IPS-11a (cell line): Measurements from ENCODE around the gene OIP5.
A peak's percentile ranks its signal among the peaks of the same experiment; 100 is the strongest.
"Not testable (repeated sequence)": the region's sequence is repeated elsewhere in the genome, so short reads cannot be mapped to it uniquely, and the experiment has no call there.

Experiments used
- H3K4me3 ChIP-seq: one replicate; pipeline ENCODE4 v1.5.1; 2013; ENCODE audit warnings: low read depth, low read length, control low read depth

OIP5 gene

GRCh38 chr15:41332194-41333025 lies at the start of gene OIP5, which contains the start of gene NUSAP1:
Gene OIP5, minus strand, starts transcription at chr15:41332591. Its CDS starts 30 bp downstream, at chr15:41332561.
Gene NUSAP1, plus strand, starts transcription at chr15:41332881. Its CDS starts 77 bp downstream, at chr15:41332958.
- peak within 1 kb of the TSS; percentile 95 for H3K4me3 ChIP-seq

- H3K4me3 ChIP-seq, result no peak overlapping the region
Observed at GRCh38 chr15:41377978-41378377, 45.6 kb upstream of the OIP5 start.

GRCh38 chr15:41367418-41367817 lies 35.0 kb upstream of the OIP5 start:
- no peak overlapping the region for H3K4me3 ChIP-seq

GRCh38 chr15:41354371-41354770 lies 22.0 kb upstream of the OIP5 start:
- H3K4me3 ChIP-seq, result no peak overlapping the region

GRCh38 chr15:41350057-41350717 lies 17.8 kb upstream of the OIP5 start:
- no peak overlapping the region for H3K4me3 ChIP-seq

GRCh38 chr15:41347236-41347635 lies 14.8 kb upstream of the OIP5 start:
- no peak overlapping the region for H3K4me3 ChIP-seq

GRCh38 chr15:41341519-41341918 lies 9.1 kb upstream of the OIP5 start:
- H3K4me3 ChIP-seq, result no peak overlapping the region

GRCh38 chr15:41340189-41340695 lies 7.9 kb upstream of the OIP5 start:
- no peak overlapping the region for H3K4me3 ChIP-seq

GRCh38 chr15:41337631-41338522 lies 5.5 kb upstream of the OIP5 start:
- H3K4me3 ChIP-seq, result no peak overlapping the region

- no peak overlapping the region for H3K4me3 ChIP-seq
Observed at GRCh38 chr15:41337047-41337446, 4.7 kb upstream of the OIP5 start.

- no peak overlapping the region for H3K4me3 ChIP-seq
Observed at GRCh38 chr15:41336549-41336948, 4.2 kb upstream of the OIP5 start.

GRCh38 chr15:41334293-41335120 lies 2.1 kb upstream of the OIP5 start:
- peak overlapping the region; percentile 27 for H3K4me3 ChIP-seq

GRCh38 chr15:41333026-41333562 lies 703 bp upstream of the OIP5 start:
- peak overlapping the region; percentile 86 for H3K4me3 ChIP-seq

- H3K4me3 ChIP-seq, result peak overlapping the region; percentile 95
Observed at GRCh38 chr15:41331833-41332193, 578 bp downstream of the OIP5 start.

- H3K4me3 ChIP-seq, result peak overlapping the region; percentile 95
Observed at GRCh38 chr15:41331281-41331680, 1.1 kb downstream of the OIP5 start.

- H3K4me3 ChIP-seq, result no peak overlapping the region
Observed at GRCh38 chr15:41323611-41324010, 8.8 kb downstream of the OIP5 start.

GRCh38 chr15:41320805-41321330 lies 11.5 kb downstream of the OIP5 start:
- not testable (repeated sequence) for H3K4me3 ChIP-seq

- H3K4me3 ChIP-seq, result no peak overlapping the region
Observed at GRCh38 chr15:41309226-41309905, 23.0 kb downstream of the OIP5 start.

GRCh38 chr15:41307679-41308078 lies 24.7 kb downstream of the OIP5 start:
- H3K4me3 ChIP-seq, result no peak overlapping the region
